HG03039 (cell line): Measurements from ENCODE around the gene NRXN3.
A peak's percentile ranks its signal among the peaks of the same experiment; 100 is the strongest.

Source experiments
- ATAC-seq: cut with Tn5 transposase; IDR thresholded peaks from one replicate; pipeline ENCODE4 v1.9.1; 2021; ENCODE audit warnings: mild to moderate bottlenecking, moderate library complexity; ENCODE audit not compliant: unreplicated experiment

The NRXN3 gene

DNA sequence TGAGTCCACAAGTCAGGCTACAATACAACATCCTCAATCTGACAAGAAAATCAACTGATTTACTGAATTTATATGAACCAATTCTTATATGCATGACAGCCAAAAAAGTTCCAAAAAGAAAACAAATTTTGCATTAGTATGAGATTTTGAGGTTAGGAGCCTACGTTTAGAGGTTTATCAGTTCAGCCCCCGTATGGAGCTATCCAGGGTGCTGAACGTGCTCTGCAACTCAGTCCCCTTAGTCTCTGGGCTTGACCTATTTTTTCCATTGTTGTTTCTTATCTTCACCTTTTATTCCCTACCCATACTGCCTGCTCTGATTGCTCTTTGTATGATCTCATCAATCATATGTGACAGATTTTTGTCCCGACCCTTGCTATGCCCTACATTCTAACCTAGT is 693.0 kb downstream of the NRXN3 start:
- no peak for ATAC-seq

DNA sequence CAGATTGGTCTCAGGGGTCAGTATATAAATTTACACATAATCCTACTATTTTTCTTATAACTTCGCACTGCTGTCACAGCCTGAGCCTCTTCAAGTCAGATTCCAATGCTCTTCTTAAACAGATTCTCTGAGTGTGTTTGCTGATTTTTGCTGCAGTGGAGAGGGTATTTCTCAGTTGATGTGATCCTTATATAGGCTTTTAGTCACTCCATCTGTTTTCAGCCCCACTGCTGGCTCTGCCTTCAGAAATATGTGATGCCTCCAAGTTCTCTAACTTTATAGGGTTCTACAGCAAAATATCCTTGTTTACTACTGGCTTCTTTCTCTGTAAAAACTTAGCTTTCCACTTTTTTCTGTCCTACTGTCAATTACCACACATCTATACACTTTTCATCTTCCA is 702.7 kb downstream of the NRXN3 start:
- no peak for ATAC-seq

DNA sequence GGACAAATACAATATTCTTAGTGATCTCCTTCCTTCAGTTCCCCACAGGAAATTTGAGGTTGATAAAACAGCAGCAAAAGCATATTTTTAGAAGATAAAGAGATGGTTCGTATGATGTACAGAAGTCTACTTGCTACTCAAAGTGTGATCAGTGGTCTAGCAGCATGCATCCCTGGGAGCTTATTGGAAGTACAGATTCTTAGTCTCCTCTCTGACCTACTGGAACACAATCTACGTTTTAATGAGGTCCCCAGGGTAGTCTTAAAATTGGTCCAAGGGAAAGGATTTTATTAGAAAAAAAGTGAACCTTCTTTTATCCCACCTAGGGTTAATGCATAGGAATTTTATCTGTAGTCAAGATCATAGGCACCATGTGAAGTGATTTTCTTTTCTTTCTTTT is 703.4 kb downstream of the NRXN3 start:
- ATAC-seq = no peak

DNA sequence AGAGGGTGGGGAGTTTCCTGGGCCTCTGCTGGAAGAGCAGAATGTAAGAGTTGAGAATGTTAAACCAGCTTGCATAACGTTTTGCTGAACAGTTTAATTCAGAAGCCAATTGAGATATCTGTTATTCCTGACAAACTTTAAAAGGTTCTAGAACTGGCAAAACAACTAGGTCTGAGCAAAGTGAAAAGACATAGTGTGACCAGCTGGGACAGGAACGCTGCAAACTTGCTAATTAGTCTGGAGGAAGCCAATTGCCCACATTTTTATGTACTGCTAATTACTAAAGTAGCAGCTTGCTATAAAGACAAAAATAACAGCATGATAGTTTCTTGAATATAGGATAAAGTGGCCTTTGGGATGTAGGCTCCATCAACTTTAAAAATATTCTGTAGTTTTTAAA is 704.9 kb downstream of the NRXN3 start:
- ATAC-seq = no peak

DNA sequence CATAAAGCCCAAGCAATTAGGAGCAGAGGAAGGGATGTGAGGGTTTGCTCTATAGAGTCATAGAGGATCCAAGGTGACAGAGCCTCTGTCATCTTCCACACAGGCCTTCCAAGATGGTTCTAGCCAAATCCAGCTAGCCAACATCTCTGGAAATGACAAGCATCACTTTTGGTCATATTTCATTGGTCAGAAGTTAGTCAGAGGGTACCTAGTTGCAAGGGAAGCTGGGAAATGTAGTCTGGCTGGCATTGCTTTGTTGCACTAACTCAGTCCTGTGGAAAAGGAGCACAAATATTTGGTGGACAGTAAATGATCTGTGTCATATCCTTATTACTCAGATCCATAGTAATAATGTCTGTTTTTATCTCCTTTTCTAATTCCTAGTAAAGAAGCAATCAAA is 715.7 kb downstream of the NRXN3 start:
- ATAC-seq = no peak

- no peak for ATAC-seq
Observed at GRCh38 chr14:78897443-78897842, 727.3 kb downstream of the NRXN3 start.

DNA sequence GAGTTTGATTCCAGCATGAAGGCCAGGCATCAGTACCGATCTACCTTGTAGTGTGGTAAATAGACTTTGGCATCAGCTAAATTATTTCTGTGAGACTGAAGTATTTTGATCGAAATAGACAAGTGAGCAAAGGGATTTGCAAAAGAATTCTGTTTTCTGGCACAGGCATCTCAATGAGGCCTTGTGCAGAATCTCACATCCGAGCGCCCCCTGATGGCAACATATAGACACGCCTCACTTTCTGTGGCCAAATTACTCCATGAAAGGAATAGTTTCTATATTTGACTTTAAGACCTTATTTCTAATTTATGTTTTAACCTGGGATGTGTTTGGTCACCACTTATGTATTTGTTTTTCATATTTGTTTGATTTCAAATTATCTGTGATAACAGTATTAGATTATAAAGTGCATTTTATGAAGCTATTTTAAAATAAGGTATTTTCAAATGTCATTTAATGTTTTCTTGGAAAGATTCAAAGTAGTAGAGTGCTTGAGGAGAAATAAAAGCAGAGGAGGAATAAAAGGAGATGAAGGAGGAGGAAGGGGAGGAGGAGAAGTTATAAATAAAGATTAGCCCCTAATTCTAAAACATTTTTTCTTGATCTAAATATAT is 731.9 kb downstream of the NRXN3 start:
- ATAC-seq = no peak

- ATAC-seq = no peak
Observed at GRCh38 chr14:78904094-78904493, 733.9 kb downstream of the NRXN3 start.

DNA sequence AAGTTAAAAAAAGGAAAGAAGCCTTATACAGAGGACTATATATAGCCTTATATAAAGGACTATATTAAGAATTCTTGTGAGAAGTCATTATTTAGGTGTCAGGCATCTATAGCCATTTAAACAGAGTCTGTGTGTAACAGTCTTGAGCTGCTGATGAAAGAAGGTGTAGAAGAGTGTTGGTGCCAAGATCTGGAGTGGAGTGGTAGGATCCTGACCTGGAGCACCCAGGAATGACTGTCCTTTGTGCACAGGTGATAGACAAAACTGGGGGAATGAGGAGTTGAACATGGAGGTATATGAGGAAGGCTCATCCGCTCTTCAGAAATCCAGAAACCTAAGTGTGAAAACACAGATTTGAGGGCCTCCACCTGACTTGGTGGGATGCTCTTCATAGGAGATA is 747.3 kb downstream of the NRXN3 start:
- ATAC-seq = no peak

DNA sequence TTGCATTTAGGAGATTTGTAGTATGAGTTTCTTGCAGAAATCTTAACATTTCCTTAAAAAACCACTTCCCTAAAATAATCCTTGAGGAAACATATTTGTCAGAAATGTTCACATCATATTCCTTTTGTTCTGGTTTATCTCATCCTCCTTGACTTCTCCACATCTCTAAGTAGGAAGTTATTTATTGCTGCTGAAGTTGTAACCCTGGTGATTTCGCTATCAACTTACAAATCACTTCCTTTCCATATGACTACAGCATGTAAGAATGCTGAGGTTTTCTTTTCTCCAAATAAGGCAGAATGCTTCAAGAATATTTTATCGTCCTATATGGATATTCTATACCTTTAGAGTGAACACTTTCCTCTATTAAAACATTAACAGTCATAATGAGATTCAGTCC is 751.7 kb downstream of the NRXN3 start:
- no peak for ATAC-seq

GRCh38 chr14:78927261-78927660 is 757.1 kb downstream of the NRXN3 start:
- no peak for ATAC-seq

- ATAC-seq = no peak
Observed at GRCh38 chr14:78933166-78933565, 763.0 kb downstream of the NRXN3 start.

DNA sequence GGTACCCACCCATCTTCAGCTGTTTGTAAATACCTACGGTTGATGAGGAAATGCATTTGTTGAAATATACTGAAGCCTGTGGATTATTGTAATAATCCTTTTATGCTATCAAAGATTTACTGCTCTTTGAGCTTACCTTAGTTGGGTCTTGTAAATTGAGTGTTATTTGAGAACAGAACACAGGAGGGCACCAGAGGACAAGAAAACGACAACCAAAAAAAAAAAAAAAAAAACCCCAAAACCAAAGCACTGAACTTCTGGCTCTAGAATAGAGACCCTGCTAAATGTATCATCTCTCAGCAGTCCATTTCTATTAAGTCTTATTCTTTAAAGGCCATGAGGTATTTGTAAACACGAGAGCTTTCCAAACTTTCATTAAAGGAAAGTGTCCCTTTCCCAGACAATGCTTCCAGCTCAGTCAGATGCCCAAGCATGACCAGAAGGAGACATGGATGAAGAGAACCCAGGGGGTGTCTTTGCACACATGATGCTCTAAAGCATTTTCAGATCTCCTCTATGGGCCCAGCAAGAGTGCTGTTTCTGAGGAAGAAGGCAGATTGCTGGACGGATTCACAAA is 763.9 kb downstream of the NRXN3 start:
- no peak for ATAC-seq

DNA sequence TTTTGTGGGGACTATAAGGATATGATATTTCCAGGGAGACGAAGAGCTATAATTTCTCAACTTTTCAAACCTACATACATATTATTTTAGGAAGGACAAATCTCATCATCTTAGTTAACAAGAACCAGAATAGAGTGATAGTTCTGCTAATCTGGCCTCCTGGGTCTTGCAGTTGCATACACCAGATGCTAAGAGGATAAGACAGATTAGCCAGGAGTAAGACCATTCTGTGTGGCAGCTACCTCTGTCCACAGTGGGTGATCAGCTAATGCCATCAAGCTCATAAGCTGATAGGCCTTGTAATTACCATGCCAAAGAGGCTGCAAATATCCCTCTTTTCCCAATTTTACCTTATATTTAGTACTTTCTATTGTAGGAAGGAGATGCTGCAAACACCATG is 776.8 kb downstream of the NRXN3 start:
- ATAC-seq = no peak

DNA sequence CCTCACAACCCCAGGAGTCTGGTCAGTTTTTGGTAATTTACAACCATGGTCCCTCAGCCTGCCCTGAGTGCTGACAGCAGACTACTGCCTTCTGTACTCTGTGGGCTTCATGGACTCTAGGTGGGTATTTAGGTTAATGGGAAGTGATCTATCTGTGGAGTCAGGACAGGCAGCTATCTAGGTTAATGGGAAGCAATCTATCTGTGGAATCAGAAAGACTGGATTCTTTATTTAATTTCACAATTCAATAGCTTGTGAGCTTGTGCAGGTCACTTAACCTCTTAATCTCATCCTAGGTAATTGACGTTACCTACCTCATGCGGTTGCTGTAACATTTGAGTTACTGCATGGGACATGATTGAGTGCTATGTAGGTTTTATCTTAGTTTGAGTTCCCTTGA is 777.5 kb downstream of the NRXN3 start:
- no peak for ATAC-seq

DNA sequence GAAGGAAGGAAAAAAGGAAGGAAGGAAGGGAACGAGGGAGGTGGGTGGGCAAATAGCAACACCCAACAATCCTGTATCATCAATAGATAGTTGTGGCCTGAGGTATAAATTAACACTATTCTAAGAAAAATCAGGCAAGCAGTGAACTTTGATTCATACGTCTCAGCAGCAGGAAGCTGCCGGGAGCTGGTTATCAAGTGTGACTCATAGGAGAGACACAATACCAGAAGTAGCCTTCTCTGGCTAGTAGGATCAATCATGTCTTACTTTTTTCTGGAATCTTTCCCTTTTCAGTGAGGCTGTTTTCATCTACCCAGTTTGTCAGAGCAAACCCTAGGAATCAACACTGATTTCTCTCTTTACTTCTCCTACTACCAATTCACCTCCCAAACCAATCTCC is 780.5 kb downstream of the NRXN3 start:
- no peak for ATAC-seq

DNA sequence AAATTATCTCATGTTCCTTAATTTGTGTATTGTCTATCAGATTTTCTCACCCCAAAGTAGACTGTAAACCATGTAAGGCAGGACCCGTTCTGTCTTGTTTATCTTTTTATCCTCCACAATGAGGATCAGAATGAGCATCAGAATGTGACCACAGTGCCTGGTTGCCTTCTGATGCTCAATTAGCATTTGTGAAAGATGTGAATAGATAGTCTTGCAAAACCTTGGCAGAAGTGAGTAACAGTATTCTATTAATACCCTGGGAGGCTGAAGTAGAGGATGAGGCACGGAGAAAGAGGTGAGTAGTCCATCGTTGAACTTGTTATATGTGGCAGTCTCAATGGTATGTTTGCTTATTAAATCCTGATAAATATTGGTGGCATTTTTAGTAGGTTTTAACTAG is 781.4 kb downstream of the NRXN3 start:
- no peak for ATAC-seq

GRCh38 chr14:78959674-78960264 is 789.6 kb downstream of the NRXN3 start:
- ATAC-seq = peak; percentile 86

DNA sequence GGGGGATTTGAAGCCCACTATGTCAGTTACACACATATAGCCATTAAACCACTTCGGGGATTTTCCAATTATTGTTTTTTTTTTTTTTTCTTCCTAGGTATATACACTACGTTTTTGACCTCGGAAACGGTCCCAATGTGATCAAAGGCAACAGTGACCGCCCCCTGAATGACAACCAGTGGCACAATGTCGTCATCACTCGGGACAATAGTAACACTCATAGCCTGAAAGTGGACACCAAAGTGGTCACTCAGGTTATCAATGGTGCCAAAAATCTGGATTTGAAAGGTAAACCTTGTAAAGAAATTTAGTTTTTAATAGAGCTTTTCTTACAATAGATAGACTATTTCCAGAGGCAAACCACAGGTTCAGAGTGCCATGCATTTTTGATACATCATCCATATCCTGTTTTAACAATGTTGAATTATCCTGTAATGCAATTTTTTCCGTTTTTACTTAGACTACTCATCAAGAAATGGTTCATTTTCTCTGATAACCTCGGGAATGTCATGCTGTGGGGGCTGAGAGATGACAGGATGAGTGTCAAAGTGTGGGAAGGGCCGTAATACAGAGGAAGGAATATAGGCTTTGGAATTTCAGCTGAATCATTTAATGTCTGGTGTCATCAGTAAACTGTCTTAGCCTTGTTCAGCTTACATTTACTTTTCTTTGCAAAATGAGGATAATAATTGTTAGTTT is 797.1 kb downstream of the NRXN3 start:
- ATAC-seq = no peak

GRCh38 chr14:78968265-78968664 is 798.1 kb downstream of the NRXN3 start:
- ATAC-seq = no peak

DNA sequence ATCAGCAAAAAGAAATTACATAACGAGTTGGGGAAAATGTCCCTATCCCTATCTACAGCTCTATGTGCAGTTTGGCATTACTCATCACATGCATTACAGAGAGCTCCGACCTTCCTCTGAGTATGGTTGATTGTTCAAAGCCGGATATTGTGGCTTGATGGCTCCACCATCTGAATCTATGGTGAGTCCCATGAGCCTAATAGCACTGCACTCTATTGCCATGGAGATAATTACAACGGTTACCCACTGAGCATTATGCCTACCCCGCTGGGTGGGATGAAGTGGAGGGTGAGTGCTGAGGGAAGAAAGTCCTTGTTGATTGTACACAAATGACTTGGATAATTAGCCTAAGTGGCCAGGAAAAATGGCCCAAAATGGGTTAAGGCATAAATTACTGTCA is 800.5 kb downstream of the NRXN3 start:
- ATAC-seq = no peak

DNA sequence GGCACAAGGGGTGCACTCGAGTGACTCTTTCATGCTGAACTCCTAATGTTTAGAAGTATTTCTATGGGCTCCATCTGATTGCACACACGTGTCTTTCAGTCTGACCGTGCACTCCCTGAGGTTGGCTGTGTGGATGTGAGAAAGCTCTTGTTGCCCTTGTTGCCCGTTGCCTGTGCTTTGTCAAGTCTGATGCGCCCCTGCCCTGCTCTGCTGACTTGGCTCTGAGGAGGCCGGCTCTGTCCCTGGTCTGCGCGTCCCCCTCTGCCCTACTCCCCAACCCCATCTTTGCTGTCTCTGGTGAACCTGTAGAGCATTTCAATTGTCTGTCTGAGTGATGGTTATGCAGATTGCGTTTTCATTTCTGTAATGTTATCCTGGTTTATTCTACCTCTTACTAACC is 802.3 kb downstream of the NRXN3 start:
- no peak for ATAC-seq
